HG03097 (cell line): ENCODE results near the gene MS4A4A.
"Not testable (repeated sequence)": the region's sequence is repeated elsewhere in the genome, so short reads cannot be mapped to it uniquely, and the experiment has no call there.

ENCODE experiments used
- ATAC-seq: cut with Tn5 transposase; IDR thresholded peaks from one replicate; pipeline ENCODE4 v1.9.1; 2021; ENCODE audit not compliant: unreplicated experiment, low FRiP score

Gene MS4A4A

DNA sequence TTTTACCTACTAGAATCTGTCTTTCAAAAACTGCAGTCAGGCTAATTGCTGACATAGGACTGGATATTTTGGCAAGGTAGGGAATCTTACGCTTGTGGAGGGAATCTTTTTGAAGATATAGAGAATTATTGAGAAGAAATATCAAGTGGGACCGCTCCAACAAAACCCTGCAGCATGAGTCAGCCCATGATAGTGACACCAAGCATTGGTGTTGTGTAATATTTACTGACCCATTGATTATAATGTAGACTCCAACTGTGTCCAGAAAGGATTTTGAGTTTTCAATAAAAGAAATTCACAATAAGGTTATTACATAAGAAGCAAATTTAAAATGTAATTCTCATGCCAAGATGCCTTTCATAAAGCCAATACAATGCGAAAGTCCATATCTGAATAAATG is 20.7 kb downstream of the MS4A4A start:
- ATAC-seq, result no peak

GRCh38 chr11:60301884-60302283 is 21.4 kb downstream of the MS4A4A start:
- ATAC-seq, result not testable (repeated sequence)

DNA sequence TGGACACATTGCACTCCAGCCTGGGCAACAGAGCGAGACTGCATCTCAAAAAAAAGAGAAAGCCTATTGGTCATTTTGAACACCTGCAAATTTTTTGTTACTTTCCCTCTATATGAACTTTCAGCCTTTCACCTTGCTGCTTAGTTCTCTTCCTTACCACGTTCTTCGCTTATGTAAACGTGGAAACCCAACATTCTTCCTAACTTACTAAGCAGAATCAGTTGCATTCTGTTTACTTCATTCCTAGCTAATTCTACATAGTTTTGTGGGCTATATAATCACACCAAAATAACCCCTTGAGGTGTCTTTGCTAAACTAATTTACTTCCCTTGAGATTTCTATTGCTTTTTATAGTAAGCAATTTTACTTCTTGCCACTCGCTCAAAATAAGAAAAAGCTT is 23.2 kb downstream of the MS4A4A start:
- ATAC-seq, result no peak

- ATAC-seq, result no peak
These were observed 25.6 kb downstream of the MS4A4A start for GRCh38 chr11:60305906-60306619.

DNA sequence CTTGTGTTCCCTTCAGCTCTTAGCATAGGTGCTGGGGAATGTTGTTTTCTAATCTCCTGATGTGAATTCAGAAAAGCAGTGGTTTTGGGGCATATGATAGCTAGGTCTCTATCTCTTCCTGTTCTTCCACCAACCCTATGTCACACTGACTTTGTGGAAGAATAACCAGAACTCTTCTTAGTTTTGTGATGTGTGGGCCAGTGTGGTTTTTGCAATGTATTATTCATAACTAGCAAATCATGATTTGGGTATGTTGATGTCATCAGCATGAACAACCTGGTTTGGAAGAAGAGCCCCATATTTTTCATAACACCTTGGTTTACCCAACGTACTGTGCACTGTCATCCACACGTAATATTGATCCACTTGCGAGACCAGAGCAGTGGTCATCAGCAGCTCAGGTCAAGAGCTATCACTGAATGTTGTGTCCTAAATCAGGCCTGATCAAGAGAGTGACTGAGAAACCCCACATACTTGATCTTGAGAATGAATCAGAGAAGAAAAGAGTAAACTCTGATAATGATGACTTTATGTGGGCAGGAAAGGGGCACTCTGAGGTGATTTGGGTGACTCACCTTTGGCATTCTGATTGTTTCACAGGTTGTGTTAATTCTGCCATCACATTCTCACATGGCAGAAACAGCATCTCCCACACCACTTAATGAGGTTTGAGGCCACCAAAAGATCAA is 27.2 kb downstream of the MS4A4A start:
- no peak for ATAC-seq

DNA sequence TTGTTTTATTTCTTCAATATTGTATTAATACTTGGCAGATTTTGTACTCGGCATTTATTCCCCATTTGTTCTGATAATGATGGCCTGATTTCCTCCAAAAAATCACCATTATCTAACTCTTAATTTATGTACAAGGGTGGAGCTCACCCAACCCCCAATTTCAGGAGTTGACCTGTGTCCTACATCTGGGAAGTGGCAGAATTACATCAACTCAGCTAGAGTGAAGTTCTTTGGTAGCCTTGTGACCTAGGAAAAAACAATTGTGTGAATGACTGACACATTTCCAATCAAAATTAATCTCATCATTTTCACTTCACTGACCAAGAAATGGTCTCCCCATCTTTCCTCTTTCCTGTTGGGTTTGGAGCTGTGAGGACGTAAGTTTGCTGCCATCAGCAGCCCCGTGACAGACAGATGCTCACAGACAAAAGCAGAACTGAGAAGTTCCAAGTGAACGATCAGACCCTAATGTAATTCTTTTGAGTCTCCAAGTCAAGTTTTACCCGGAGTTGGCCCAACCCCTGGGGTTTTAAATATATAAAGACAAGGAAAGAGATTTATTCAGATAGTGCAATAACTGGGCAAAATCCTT is 30.0 kb downstream of the MS4A4A start:
- ATAC-seq, result no peak

DNA sequence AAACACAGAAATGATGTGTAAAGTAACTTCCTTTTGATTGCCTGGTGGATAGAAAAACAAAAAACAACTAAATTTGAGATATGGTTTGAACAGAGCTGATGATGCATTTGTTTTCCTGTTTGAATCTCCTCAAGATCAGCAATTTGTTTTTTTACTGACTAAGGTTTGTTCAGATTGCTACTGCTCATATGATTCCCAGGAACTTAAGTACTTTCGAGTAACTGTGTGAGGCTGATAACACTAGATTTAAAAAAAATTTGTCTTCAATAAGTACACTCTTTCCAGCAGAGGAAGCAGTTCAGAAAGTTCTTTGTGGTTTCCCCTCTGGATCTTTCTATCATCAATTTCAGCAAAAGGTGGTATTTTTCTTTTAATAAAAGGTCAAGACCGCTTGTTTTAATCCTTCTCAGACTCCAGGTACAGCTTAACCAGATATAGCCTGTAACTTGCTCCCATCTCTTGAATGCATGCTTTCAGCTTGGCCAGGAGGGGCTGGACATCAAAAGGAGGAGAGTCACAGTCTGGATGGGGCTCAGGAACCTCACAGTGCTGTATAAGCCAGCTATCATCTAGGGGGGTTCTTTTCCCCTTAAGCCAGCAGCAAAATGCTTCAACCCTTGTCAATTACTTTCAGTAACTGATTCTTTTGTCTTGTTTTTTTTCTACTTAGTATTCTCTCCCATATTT is 34.3 kb downstream of the MS4A4A start:
- no peak for ATAC-seq

GRCh38 chr11:60315871-60316270 is 35.4 kb downstream of the MS4A4A start:
- ATAC-seq, result no peak

- ATAC-seq, result no peak
These were observed 35.9 kb downstream of the MS4A4A start for GRCh38 chr11:60316317-60316716.

GRCh38 chr11:60318726-60319125 is 38.3 kb downstream of the MS4A4A start:
- ATAC-seq, result no peak

GRCh38 chr11:60321051-60321450 is 40.6 kb downstream of the MS4A4A start:
- ATAC-seq, result no peak

GRCh38 chr11:60326955-60327354 is 46.5 kb downstream of the MS4A4A start, which contains the start of gene MS4A6E:
Gene MS4A6E, plus strand, starts transcription at chr11:60327255. Its CDS starts 7,641 bp downstream, at chr11:60334896.
- no peak for ATAC-seq

- no peak for ATAC-seq
These were observed 48.0 kb downstream of the MS4A4A start for GRCh38 chr11:60328460-60328859.

- no peak for ATAC-seq
These were observed 52.4 kb downstream of the MS4A4A start for GRCh38 chr11:60332846-60333245.

GRCh38 chr11:60334005-60334620 is 53.6 kb downstream of the MS4A4A start:
- ATAC-seq, result no peak

DNA sequence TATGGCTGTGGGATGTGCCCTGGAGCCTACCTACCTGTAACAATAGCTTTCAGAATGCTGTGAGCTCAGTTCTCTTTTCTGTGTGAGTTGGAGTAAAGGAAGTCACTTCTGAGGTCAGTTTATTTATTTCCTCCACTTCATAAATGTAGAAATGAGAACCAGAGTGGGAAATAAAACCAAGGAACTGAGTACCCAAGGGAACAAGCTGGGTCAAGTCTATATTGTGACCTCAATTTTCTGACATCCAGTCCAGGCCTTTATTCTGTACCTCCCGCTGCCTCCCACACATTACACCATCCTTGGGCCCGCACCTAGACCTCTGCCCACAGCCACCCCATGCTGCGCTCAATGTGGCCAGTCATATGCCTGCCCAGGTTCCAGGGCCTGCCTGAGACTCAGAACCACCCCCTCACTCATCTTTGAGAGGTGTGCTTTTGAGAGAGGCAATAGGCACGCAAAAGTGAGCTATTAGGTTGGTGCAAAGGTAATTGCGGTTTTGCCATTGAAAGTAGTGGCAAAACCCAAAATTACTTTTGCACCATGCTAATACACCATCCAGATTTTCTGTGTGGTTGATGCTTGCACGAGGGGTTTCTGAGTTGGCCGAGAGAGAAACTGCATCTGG is 56.4 kb downstream of the MS4A4A start:
- ATAC-seq, result no peak

GRCh38 chr11:60338053-60338452 is 57.6 kb downstream of the MS4A4A start:
- no peak for ATAC-seq

DNA sequence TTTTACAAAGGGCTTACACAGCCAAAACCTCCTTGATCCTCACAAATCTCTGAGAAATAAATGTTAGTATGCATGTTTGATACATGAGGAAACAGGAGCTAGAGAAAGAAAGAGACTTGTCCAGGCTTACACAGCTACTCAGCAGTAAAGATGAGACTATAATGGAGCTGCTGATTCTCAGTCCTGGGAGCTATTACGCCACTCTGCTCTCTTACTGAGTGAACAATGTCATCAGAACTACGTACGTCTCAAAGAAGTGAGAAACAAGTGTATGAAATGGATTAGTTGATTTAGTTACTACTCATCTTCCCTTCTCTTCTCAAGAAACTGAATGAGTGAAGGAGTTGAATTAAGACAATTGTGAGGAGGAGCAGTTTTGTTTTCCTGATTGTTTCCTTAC is 58.9 kb downstream of the MS4A4A start:
- ATAC-seq, result no peak

- ATAC-seq, result no peak
These were observed 62.7 kb downstream of the MS4A4A start for GRCh38 chr11:60343094-60343704.

DNA sequence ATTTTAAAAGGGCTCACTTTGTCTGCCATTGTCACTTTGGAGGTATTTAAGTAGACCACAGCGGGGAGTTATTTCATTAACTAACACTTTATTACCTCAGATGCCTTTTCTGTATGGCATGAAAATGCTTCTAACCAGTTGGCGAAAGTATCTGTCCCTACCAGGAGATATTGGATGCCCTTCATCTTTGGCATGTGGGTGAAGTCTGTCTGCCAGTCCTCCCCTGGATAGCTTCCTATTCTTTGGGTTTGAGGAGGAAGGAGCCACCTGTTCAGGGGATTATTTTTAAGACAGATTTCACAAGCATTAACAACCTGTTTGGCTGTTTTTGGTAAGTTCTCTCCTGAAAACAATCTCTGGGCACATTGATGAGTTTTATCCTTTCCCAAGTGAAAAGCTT is 63.7 kb downstream of the MS4A4A start:
- no peak for ATAC-seq
